HEK293T (cell line): ENCODE measurements around the gene NPHS1.

Source experiments
- CTCF ChIA-PET: fragments of 350-600 bp; formaldehyde crosslinking; extraction: SDS; loops from one replicate; lab custom pipeline; 2021; ENCODE audit warnings: antibody characterized with exemption, inconsistent platforms; lab: Yijun Ruan, JAX
- POLR2A ChIA-PET: fragments of 350-600 bp; formaldehyde crosslinking; extraction: SDS; loops from one replicate; lab custom pipeline; 2020; ENCODE audit warnings: antibody characterized with exemption, inconsistent platforms; lab: Yijun Ruan, JAX
- DNase-seq: peaks from one replicate; pipeline ENCODE4 v3.0.0; 2012; ENCODE audit warnings: mixed read lengths; ENCODE audit errors: extremely low spot score
- ARNT ChIP-seq: fragments of 450-650 bp; IDR thresholded peaks from 2 replicates; pipeline ENCODE4 v1.6.1; 2017; ENCODE audit warnings: mild to moderate bottlenecking
- BHLHE40 ChIP-seq: fragments of 450-650 bp; IDR thresholded peaks from 2 replicates; pipeline ENCODE4 v1.6.1; 2016; ENCODE audit warnings: mild to moderate bottlenecking, moderate library complexity, borderline replicate concordance
- CTBP1 ChIP-seq: fragments of 450-650 bp; IDR thresholded peaks from 2 replicates; pipeline ENCODE4 v1.6.1; 2016; ENCODE audit warnings: borderline replicate concordance
- ELF4 ChIP-seq: fragments of 450-650 bp; IDR thresholded peaks from 2 replicates; pipeline ENCODE4 v1.6.1; 2017; ENCODE audit warnings: antibody characterized with exemption
- FOXA1 ChIP-seq: fragments of 450-650 bp; IDR thresholded peaks from 2 replicates; pipeline ENCODE4 v1.6.1; 2016; ENCODE audit warnings: mild to moderate bottlenecking
- FOXK2 ChIP-seq: fragments of 450-650 bp; IDR thresholded peaks from 2 replicates; pipeline ENCODE4 v1.6.1; 2016; ENCODE audit warnings: mild to moderate bottlenecking
- FOXM1 ChIP-seq: fragments of 450-650 bp; IDR thresholded peaks from 2 replicates; pipeline ENCODE4 v1.6.1; 2017; ENCODE audit warnings: mild to moderate bottlenecking, borderline replicate concordance
- HDGF ChIP-seq: fragments of 450-650 bp; IDR thresholded peaks from 2 replicates; pipeline ENCODE4 v1.6.1; 2017; ENCODE audit warnings: antibody characterized with exemption, borderline replicate concordance
- L3MBTL2 ChIP-seq: fragments of 450-650 bp; conservative IDR thresholded peaks from 2 replicates; pipeline ENCODE4 v1.6.1; 2016; ENCODE audit warnings: mild to moderate bottlenecking
- LEF1 ChIP-seq: fragments of 450-650 bp; IDR thresholded peaks from 2 replicates; pipeline ENCODE4 v1.6.1; 2017; ENCODE audit warnings: mild to moderate bottlenecking, borderline replicate concordance
- NFRKB ChIP-seq: fragments of 450-650 bp; IDR thresholded peaks from 2 replicates; pipeline ENCODE4 v1.6.1; 2016; ENCODE audit warnings: mild to moderate bottlenecking, moderate library complexity
- SP1 ChIP-seq: fragments of 450-650 bp; IDR thresholded peaks from 2 replicates; pipeline ENCODE4 v1.6.1; 2017
- SUZ12 ChIP-seq: fragments of 450-650 bp; IDR thresholded peaks from 2 replicates; pipeline ENCODE4 v1.6.1; 2016; ENCODE audit warnings: mild to moderate bottlenecking
- TARDBP ChIP-seq: fragments of 450-650 bp; IDR thresholded peaks from 2 replicates; pipeline ENCODE4 v1.6.1; 2016
- ZNF384 ChIP-seq: fragments of 450-650 bp; IDR thresholded peaks from 2 replicates; pipeline ENCODE4 v1.6.1; 2016
- TF ChIP-seq, protein P1 (sequence below): fragments of 450-650 bp; IDR thresholded peaks from 2 replicates; pipeline ENCODE4 v1.6.1; 2016

Gene NPHS1

DNA sequence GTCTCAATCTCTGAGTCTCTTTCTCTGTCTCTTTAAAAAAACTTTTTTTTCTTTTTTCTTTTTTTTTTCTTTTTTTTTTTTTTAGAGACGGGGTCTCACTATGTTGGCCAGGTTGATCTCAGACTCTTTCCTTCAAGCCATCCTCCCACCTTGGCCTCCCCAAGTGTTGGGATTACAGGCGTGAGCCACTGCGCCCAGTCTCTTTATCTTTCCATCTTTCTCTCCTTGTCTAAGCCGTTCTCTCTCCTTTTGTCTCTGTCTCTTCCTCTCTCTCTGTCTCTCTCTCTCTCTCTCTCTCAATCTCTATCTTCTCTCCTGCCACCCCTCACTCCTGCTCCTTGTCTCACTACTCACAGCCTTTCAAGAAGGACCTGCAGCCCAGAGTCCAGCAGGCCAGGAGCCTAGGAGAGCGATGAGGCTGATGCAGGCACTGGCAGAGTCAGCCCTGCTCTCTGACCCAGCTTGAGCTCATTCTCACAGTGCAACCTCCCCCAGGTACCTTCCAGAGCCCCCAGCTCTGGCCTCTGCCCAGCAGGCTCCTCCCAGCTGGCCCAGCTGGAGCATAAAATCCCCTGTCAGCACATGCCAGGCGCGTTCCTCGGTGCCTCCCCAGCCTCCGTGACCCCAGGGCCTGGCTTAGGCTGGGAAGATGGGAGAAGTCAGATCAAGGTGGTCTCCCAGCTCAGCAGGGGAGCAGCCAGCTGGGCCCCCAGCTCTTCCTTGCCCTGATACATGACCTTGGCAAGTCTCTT lies at the start of gene NPHS1:
TSS of gene NPHS1 (minus strand) at position 476 of the 752 bp plus-strand sequence. CDS start 667 bp downstream, outside the sequence.
- TF ChIP-seq TARDBP: no peak
- no peak for TF ChIP-seq LEF1
- no peak for TF ChIP-seq L3MBTL2
- TF ChIP-seq SUZ12: no peak
- TF ChIP-seq ARNT: no peak
- peak; percentile 44; the same call in 1 of the 2 replicates for TF ChIP-seq ZNF384
- no peak for DNase-seq
- ChIA-PET POLR2A (no interaction called here), CTCF (no interaction called here)

GRCh38 chr19:35901055-35901644 lies 48.8 kb upstream of the NPHS1 start:
- POLR2A ChIA-PET: interaction anchor here (0.5 to 1.4 kb wide), 6 partner anchors 11 to 161 kb away, joined by 3 to 6 read pairs (median 3); no protein-coding TSS in a partner anchor
- TF ChIP-seq BHLHE40 (no peak), ARNT (no peak), LEF1 (no peak), CTBP1 (no peak), SUZ12 (no peak), ZNF384 (no peak), HDGF (no peak), NFRKB (no peak), FOXK2 (no peak), ELF4 (no peak), TARDBP (no peak), L3MBTL2 (no peak), FOXM1 (no peak)
- TF ChIP-seq, protein P1, sequence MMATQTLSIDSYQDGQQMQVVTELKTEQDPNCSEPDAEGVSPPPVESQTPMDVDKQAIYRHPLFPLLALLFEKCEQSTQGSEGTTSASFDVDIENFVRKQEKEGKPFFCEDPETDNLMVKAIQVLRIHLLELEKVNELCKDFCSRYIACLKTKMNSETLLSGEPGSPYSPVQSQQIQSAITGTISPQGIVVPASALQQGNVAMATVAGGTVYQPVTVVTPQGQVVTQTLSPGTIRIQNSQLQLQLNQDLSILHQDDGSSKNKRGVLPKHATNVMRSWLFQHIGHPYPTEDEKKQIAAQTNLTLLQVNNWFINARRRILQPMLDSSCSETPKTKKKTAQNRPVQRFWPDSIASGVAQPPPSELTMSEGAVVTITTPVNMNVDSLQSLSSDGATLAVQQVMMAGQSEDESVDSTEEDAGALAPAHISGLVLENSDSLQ: no peak
- CTCF ChIA-PET: no interaction called here
- DNase-seq: no peak

DNA sequence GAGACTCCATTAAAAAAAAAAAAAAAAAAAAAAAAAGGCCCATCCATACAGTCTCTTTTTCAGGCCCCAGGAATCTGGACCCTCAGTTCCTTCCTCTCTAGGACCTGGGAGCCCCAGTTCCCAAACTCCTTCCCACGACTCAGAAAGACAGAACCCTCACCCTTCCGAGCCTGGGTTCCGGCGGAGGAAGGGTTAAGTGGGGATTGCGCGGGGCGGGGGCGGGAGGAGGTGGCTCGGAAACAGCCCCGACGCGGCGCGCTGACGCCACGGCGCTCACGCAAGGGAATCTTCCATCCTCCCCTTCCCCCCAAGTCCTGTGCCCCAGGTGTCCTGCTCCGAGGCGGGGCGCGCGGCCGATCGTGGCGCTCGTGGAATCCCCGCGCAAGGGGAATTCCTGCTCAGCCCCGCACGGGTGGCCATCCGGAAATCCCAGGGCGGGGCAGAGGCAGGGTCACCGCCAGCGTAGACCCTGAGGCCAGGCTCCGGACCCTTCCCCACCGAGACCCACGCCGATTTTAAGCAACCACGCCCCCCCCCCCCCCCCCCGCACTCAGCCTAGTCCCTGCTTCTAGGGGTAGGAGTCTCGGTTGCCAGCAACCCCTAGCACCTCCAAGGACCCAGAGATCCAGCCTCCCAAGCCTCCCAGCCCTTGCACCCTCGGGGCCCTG lies 47.4 kb upstream of the NPHS1 start:
- DNase-seq: peak; percentile 86
- TF ChIP-seq TARDBP (peak; percentile 86), ELF4 (no peak), ZNF384 (peak; percentile 92)
- POLR2A ChIA-PET: interaction anchor here (1.4 kb wide), 2 partner anchors 31 to 159 kb away, joined by 4 to 6 read pairs; no protein-coding TSS in a partner anchor
- CTCF ChIA-PET: no interaction called here

- no peak for DNase-seq
- TF ChIP-seq CTBP1: no peak
- no peak for TF ChIP-seq SUZ12
- no peak for TF ChIP-seq ELF4
- CTCF ChIA-PET: no interaction called here
- POLR2A ChIA-PET: no interaction called here
Observed at GRCh38 chr19:35898499-35898809, 46.1 kb upstream of the NPHS1 start.

GRCh38 chr19:35897706-35898451 lies 45.6 kb upstream of the NPHS1 start:
- no peak for TF ChIP-seq HDGF
- no peak for TF ChIP-seq ARNT
- TF ChIP-seq TARDBP: no peak
- TF ChIP-seq FOXK2: no peak
- TF ChIP-seq LEF1: no peak
- TF ChIP-seq BHLHE40: no peak
- TF ChIP-seq, protein P1: no peak
- TF ChIP-seq FOXM1: no peak
- CTCF ChIA-PET: no interaction called here
- POLR2A ChIA-PET: no interaction called here
- no peak for DNase-seq

- ChIA-PET CTCF (interaction anchor here (0.6 kb wide), 1 partner anchor 13 kb away, joined by 3 read pairs; no protein-coding TSS in a partner anchor), POLR2A (no interaction called here)
- TF ChIP-seq L3MBTL2 (no peak), FOXA1 (no peak), BHLHE40 (no peak), FOXK2 (no peak), HDGF (no peak), TARDBP (no peak), FOXM1 (no peak), SUZ12 (no peak), LEF1 (no peak), ZNF384 (no peak), SP1 (no peak)
- DNase-seq: no peak
Observed at GRCh38 chr19:35896643-35897040, 44.3 kb upstream of the NPHS1 start.
